GM23338 (cell line): Measurements from ENCODE around the gene GALNT9.

Experiments used
- CREB1 ChIP-seq: fragments of 250-450 bp; sonication (Bioruptor Pico); IDR thresholded peaks from 2 replicates; pipeline ENCODE4 v1.5.0; 2020; ENCODE audit warnings: low read depth, mild to moderate bottlenecking, moderate library complexity
- EZH2 ChIP-seq: fragments of 200-600 bp; sonication (generic); IDR thresholded peaks from one replicate; pipeline ENCODE4 v1.8.0; 2017; ENCODE audit warnings: antibody characterized with exemption, mild to moderate bottlenecking, low read depth; ENCODE audit not compliant: unreplicated experiment
- EZH2phosphoT487 ChIP-seq: fragments of 200-600 bp; sonication (generic); IDR thresholded peaks from one replicate; pipeline ENCODE4 v1.8.1; 2018; ENCODE audit warnings: antibody characterized with exemption; ENCODE audit not compliant: unreplicated experiment
- JUNB ChIP-seq: IDR thresholded peaks from one replicate; pipeline ENCODE4 v1.6.1; 2016; ENCODE audit warnings: antibody characterized with exemption; ENCODE audit not compliant: unreplicated experiment
- NANOG ChIP-seq: IDR thresholded peaks from 2 replicates; pipeline ENCODE4 v1.6.1; 2016; ENCODE audit warnings: antibody characterized with exemption, borderline replicate concordance
- POLR2AphosphoS5 ChIP-seq: IDR thresholded peaks from 2 replicates; pipeline ENCODE4 v1.6.1; 2016; ENCODE audit warnings: antibody characterized with exemption, low read depth
- STAT1 ChIP-seq: IDR thresholded peaks from one replicate; pipeline ENCODE4 v1.6.1; 2016; ENCODE audit warnings: antibody characterized with exemption; ENCODE audit not compliant: unreplicated experiment
- ZNF114 ChIP-seq: fragments of 250-450 bp; sonication (Bioruptor Pico); IDR thresholded peaks from 2 replicates; pipeline ENCODE4 v1.5.0; 2020; ENCODE audit warnings: mild to moderate bottlenecking, moderate library complexity
- ZNF331 ChIP-seq: fragments of 250-450 bp; sonication (Bioruptor Pico); IDR thresholded peaks from 2 replicates; pipeline ENCODE4 v1.5.0; 2020; ENCODE audit warnings: low read depth, mild to moderate bottlenecking, moderate library complexity
- TF ChIP-seq, protein P1 (sequence below): IDR thresholded peaks from one replicate; pipeline ENCODE4 v1.6.1; 2018; ENCODE audit warnings: antibody characterized with exemption; ENCODE audit not compliant: unreplicated experiment
- TF ChIP-seq, protein P2 (sequence below), 2 experiments: fragments of 200-600 bp in 1 of 2; sonication (generic) in 1 of 2; conservative IDR thresholded peaks; 2 replicates each; pipeline versions ENCODE4 v1.5.1 to v1.6.1; 2016 to 2017; ENCODE audit warnings: antibody characterized with exemption in 2 of 2, low read depth in 2 of 2, mild to moderate bottlenecking in 2 of 2, moderate library complexity in 1 of 2
- TF ChIP-seq, protein P3 (sequence below): IDR thresholded peaks from 2 replicates; pipeline ENCODE4 v1.6.1; 2016; ENCODE audit warnings: antibody characterized with exemption
- TF ChIP-seq, protein P4 (sequence below): fragments of 250-450 bp; sonication (Bioruptor Pico); IDR thresholded peaks from 2 replicates; pipeline ENCODE4 v1.5.0; 2020; ENCODE audit warnings: mild to moderate bottlenecking, moderate library complexity

DNA sequence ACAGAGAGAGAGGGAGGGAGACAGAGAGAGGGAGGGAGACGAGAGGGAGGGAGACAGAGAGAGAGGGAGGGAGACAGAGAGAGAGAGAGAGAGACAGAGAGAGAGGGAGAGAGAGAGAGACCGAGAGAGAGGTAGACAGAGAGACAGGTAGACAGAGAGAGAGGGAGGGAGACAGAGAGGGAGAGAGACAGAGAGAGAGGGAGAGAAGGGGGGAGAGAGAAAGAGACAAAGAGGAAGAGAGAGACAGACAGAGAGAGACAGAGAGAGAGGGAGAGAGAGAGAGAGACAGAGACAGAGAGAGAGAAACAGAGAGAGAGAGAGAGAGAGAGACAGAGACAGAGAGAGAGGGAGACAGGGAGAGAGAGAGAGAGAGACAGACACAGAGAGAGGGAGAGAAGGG, 47.8 kb upstream of the GALNT9 start:
- TF ChIP-seq, protein P1, sequence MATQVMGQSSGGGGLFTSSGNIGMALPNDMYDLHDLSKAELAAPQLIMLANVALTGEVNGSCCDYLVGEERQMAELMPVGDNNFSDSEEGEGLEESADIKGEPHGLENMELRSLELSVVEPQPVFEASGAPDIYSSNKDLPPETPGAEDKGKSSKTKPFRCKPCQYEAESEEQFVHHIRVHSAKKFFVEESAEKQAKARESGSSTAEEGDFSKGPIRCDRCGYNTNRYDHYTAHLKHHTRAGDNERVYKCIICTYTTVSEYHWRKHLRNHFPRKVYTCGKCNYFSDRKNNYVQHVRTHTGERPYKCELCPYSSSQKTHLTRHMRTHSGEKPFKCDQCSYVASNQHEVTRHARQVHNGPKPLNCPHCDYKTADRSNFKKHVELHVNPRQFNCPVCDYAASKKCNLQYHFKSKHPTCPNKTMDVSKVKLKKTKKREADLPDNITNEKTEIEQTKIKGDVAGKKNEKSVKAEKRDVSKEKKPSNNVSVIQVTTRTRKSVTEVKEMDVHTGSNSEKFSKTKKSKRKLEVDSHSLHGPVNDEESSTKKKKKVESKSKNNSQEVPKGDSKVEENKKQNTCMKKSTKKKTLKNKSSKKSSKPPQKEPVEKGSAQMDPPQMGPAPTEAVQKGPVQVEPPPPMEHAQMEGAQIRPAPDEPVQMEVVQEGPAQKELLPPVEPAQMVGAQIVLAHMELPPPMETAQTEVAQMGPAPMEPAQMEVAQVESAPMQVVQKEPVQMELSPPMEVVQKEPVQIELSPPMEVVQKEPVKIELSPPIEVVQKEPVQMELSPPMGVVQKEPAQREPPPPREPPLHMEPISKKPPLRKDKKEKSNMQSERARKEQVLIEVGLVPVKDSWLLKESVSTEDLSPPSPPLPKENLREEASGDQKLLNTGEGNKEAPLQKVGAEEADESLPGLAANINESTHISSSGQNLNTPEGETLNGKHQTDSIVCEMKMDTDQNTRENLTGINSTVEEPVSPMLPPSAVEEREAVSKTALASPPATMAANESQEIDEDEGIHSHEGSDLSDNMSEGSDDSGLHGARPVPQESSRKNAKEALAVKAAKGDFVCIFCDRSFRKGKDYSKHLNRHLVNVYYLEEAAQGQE: no peak
- TF ChIP-seq, protein P2, sequence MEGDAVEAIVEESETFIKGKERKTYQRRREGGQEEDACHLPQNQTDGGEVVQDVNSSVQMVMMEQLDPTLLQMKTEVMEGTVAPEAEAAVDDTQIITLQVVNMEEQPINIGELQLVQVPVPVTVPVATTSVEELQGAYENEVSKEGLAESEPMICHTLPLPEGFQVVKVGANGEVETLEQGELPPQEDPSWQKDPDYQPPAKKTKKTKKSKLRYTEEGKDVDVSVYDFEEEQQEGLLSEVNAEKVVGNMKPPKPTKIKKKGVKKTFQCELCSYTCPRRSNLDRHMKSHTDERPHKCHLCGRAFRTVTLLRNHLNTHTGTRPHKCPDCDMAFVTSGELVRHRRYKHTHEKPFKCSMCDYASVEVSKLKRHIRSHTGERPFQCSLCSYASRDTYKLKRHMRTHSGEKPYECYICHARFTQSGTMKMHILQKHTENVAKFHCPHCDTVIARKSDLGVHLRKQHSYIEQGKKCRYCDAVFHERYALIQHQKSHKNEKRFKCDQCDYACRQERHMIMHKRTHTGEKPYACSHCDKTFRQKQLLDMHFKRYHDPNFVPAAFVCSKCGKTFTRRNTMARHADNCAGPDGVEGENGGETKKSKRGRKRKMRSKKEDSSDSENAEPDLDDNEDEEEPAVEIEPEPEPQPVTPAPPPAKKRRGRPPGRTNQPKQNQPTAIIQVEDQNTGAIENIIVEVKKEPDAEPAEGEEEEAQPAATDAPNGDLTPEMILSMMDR (conservative IDR thresholded peaks at IDR 0.05; ENCODE audit: low read depth in 2 of 2): no peak
- TF ChIP-seq EZH2: no peak
- no peak for TF ChIP-seq CREB1 (CRISPR knock-in tag)
- no peak for TF ChIP-seq POLR2AphosphoS5
- TF ChIP-seq, protein P3, sequence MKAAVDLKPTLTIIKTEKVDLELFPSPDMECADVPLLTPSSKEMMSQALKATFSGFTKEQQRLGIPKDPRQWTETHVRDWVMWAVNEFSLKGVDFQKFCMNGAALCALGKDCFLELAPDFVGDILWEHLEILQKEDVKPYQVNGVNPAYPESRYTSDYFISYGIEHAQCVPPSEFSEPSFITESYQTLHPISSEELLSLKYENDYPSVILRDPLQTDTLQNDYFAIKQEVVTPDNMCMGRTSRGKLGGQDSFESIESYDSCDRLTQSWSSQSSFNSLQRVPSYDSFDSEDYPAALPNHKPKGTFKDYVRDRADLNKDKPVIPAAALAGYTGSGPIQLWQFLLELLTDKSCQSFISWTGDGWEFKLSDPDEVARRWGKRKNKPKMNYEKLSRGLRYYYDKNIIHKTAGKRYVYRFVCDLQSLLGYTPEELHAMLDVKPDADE: no peak
- no peak for TF ChIP-seq EZH2phosphoT487
- no peak for TF ChIP-seq JUNB
- no peak for TF ChIP-seq NANOG
- TF ChIP-seq, protein P4, sequence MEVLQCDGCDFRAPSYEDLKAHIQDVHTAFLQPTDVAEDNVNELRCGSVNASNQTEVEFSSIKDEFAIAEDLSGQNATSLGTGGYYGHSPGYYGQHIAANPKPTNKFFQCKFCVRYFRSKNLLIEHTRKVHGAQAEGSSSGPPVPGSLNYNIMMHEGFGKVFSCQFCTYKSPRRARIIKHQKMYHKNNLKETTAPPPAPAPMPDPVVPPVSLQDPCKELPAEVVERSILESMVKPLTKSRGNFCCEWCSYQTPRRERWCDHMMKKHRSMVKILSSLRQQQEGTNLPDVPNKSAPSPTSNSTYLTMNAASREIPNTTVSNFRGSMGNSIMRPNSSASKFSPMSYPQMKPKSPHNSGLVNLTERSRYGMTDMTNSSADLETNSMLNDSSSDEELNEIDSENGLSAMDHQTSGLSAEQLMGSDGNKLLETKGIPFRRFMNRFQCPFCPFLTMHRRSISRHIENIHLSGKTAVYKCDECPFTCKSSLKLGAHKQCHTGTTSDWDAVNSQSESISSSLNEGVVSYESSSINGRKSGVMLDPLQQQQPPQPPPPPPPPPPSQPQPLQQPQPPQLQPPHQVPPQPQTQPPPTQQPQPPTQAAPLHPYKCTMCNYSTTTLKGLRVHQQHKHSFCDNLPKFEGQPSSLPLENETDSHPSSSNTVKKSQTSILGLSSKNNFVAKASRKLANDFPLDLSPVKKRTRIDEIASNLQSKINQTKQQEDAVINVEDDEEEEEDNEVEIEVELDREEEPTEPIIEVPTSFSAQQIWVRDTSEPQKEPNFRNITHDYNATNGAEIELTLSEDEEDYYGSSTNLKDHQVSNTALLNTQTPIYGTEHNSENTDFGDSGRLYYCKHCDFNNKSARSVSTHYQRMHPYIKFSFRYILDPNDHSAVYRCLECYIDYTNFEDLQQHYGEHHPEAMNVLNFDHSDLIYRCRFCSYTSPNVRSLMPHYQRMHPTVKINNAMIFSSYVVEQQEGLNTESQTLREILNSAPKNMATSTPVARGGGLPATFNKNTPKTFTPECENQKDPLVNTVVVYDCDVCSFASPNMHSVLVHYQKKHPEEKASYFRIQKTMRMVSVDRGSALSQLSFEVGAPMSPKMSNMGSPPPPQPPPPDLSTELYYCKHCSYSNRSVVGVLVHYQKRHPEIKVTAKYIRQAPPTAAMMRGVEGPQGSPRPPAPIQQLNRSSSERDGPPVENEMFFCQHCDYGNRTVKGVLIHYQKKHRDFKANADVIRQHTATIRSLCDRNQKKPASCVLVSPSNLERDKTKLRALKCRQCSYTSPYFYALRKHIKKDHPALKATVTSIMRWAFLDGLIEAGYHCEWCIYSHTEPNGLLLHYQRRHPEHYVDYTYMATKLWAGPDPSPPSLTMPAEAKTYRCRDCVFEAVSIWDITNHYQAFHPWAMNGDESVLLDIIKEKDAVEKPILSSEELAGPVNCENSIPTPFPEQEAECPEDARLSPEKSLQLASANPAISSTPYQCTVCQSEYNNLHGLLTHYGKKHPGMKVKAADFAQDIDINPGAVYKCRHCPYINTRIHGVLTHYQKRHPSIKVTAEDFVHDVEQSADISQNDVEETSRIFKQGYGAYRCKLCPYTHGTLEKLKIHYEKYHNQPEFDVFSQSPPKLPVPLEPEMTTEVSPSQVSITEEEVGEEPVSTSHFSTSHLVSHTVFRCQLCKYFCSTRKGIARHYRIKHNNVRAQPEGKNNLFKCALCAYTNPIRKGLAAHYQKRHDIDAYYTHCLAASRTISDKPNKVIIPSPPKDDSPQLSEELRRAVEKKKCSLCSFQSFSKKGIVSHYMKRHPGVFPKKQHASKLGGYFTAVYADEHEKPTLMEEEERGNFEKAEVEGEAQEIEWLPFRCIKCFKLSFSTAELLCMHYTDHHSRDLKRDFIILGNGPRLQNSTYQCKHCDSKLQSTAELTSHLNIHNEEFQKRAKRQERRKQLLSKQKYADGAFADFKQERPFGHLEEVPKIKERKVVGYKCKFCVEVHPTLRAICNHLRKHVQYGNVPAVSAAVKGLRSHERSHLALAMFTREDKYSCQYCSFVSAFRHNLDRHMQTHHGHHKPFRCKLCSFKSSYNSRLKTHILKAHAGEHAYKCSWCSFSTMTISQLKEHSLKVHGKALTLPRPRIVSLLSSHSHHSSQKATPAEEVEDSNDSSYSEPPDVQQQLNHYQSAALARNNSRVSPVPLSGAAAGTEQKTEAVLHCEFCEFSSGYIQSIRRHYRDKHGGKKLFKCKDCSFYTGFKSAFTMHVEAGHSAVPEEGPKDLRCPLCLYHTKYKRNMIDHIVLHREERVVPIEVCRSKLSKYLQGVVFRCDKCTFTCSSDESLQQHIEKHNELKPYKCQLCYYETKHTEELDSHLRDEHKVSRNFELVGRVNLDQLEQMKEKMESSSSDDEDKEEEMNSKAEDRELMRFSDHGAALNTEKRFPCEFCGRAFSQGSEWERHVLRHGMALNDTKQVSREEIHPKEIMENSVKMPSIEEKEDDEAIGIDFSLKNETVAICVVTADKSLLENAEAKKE (CRISPR knock-in tag): no peak
- TF ChIP-seq ZNF114: no peak
- no peak for TF ChIP-seq STAT1
- TF ChIP-seq ZNF331: no peak
